Parathyroid adenoma (tissue), 2 donors: ENCODE measurements around the gene B3GAT1.

Source experiments
- H2AFZ ChIP-seq: fragments of 300-600 bp; sonication (generic); one replicate; pipeline ENCODE4 v1.7.0; 2017; ENCODE audit warnings: antibody characterized with exemption, mild to moderate bottlenecking
- H3K27ac ChIP-seq: fragments of 300-600 bp; sonication (generic); one replicate; pipeline ENCODE4 v1.7.0; 2017
- H3K27me3 ChIP-seq: fragments of 300-600 bp; sonication (generic); one replicate; pipeline ENCODE4 v1.7.0; 2017; ENCODE audit warnings: low read length; ENCODE audit not compliant: control insufficient read depth, insufficient read depth
- H3K36me3 ChIP-seq: fragments of 300-600 bp; sonication (generic); one replicate; pipeline ENCODE4 v1.7.0; 2017; ENCODE audit warnings: low read length; ENCODE audit not compliant: control insufficient read depth, insufficient read depth
- H3K4me1 ChIP-seq: fragments of 300-600 bp; sonication (generic); one replicate; pipeline ENCODE4 v1.7.0; 2017; ENCODE audit warnings: control low read depth
- H3K4me2 ChIP-seq: fragments of 300-600 bp; sonication (generic); one replicate; pipeline ENCODE4 v1.7.0; 2017; ENCODE audit warnings: low read length
- H3K4me3 ChIP-seq: fragments of 300-600 bp; sonication (generic); one replicate; pipeline ENCODE4 v1.7.0; 2017; ENCODE audit warnings: low read depth, low read length
- H3K79me2 ChIP-seq: fragments of 300-600 bp; sonication (generic); one replicate; pipeline ENCODE4 v1.7.0; 2017; ENCODE audit warnings: control low read depth
- H3K9ac ChIP-seq: fragments of 300-600 bp; sonication (generic); one replicate; pipeline ENCODE4 v1.7.0; 2017; ENCODE audit warnings: mild to moderate bottlenecking
- H3K9me3 ChIP-seq: fragments of 300-600 bp; sonication (generic); one replicate; pipeline ENCODE4 v1.7.0; 2017; ENCODE audit warnings: low read length; ENCODE audit not compliant: control insufficient read depth
- TF ChIP-seq, protein P1 (sequence below): fragments of 300-600 bp; sonication (generic); IDR thresholded peaks from one replicate; pipeline ENCODE4 v1.7.0; 2017; ENCODE audit warnings: antibody characterized with exemption, mild to moderate bottlenecking
- donor health status: primary hyperparathyroidism.

The B3GAT1 gene

DNA sequence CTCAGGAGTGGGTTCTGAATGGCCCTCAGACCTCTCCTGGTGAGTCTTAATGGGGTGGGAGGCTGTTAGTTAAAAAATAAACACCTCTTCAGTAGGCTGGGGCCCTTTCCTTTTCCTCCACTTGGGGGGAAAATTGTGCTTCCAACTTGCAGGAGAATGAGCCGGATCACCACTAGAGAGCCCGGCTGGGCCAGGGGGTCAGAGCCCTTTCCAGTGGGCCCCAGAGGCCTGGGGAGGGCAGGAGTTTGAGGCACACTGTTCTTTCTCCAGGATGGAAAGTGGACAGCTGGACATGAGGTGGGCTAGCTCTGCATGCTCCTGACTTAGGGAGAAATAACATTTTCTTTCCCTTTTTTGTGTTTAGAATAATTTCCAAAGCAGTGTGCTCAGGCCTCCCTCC lies 32.8 kb downstream of the B3GAT1 start:
- TF ChIP-seq, protein P1, sequence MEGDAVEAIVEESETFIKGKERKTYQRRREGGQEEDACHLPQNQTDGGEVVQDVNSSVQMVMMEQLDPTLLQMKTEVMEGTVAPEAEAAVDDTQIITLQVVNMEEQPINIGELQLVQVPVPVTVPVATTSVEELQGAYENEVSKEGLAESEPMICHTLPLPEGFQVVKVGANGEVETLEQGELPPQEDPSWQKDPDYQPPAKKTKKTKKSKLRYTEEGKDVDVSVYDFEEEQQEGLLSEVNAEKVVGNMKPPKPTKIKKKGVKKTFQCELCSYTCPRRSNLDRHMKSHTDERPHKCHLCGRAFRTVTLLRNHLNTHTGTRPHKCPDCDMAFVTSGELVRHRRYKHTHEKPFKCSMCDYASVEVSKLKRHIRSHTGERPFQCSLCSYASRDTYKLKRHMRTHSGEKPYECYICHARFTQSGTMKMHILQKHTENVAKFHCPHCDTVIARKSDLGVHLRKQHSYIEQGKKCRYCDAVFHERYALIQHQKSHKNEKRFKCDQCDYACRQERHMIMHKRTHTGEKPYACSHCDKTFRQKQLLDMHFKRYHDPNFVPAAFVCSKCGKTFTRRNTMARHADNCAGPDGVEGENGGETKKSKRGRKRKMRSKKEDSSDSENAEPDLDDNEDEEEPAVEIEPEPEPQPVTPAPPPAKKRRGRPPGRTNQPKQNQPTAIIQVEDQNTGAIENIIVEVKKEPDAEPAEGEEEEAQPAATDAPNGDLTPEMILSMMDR: no peak
- H3K36me3 ChIP-seq: no peaks in the 10 kb centered on the region
- H3K27me3 ChIP-seq: no peaks in the 10 kb centered on the region
- H3K79me2 ChIP-seq: no peaks in the 10 kb centered on the region
- no peak overlapping the region for H2AFZ ChIP-seq
- no peaks in the 10 kb centered on the region for H3K9me3 ChIP-seq
- H3K27ac ChIP-seq: no peak overlapping the region
- H3K4me3 ChIP-seq: no peak overlapping the region
- no peak overlapping the region for H3K4me2 ChIP-seq
- no peak overlapping the region for H3K9ac ChIP-seq
- no peaks in the 10 kb centered on the region for H3K4me1 ChIP-seq

DNA sequence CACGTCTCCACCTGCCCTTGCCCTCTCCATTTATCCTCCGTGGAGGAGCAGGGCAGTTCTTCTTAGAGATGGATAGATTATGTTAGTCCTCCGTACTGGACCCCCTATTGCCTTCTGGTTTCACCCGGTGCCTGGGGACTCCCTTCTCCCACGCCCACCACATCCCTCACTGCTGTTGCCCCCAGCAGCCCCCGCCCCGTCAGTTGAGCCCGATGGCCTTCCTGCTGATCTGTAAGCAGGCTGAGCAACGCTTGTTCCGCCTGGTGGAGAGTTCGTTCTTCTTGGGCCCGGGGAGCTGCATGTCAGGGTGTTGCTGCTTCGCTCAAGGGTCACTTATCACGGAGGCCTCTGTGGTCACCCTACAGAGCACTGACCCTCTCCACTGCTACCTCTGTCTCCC lies 34.2 kb downstream of the B3GAT1 start:
- TF ChIP-seq, protein P1: no peak
- Histone ChIP-seq H3K4me1 (no peaks in the 10 kb centered on the region), H3K27me3 (no peaks in the 10 kb centered on the region), H2AFZ (no peak overlapping the region), H3K27ac (no peak overlapping the region), H3K9ac (no peak overlapping the region), H3K9me3 (no peaks in the 10 kb centered on the region), H3K4me2 (no peak overlapping the region), H3K36me3 (no peaks in the 10 kb centered on the region), H3K79me2 (no peaks in the 10 kb centered on the region), H3K4me3 (no peak overlapping the region)

- no peaks in the 10 kb centered on the region for H3K4me1 ChIP-seq
- H3K27me3 ChIP-seq: no peaks in the 10 kb centered on the region
- H3K4me3 ChIP-seq: no peak overlapping the region
- no peaks in the 10 kb centered on the region for H3K79me2 ChIP-seq
- no peak overlapping the region for H3K9ac ChIP-seq
- H3K9me3 ChIP-seq: no peaks in the 10 kb centered on the region
- TF ChIP-seq, protein P1: no peak
- H3K27ac ChIP-seq: no peak overlapping the region
- H3K4me2 ChIP-seq: no peak overlapping the region
- H3K36me3 ChIP-seq: no peaks in the 10 kb centered on the region
- no peak overlapping the region for H2AFZ ChIP-seq
These were observed 35.7 kb downstream of the B3GAT1 start for GRCh38 chr11:134376150-134376921.

GRCh38 chr11:134374891-134375550 lies 37.0 kb downstream of the B3GAT1 start:
- TF ChIP-seq, protein P1: no peak
- Histone ChIP-seq H3K4me1 (no peaks in the 10 kb centered on the region), H3K27me3 (no peaks in the 10 kb centered on the region), H3K36me3 (no peaks in the 10 kb centered on the region), H2AFZ (no peak overlapping the region), H3K27ac (no peak overlapping the region), H3K9ac (no peak overlapping the region), H3K4me2 (no peak overlapping the region), H3K4me3 (no peak overlapping the region), H3K79me2 (no peaks in the 10 kb centered on the region), H3K9me3 (no peaks in the 10 kb centered on the region)
